HEK293 (cell line): ENCODE results near the gene RUFY2.
A peak's percentile ranks its signal among the peaks of the same experiment; 100 is the strongest.

Source experiments
- CTCF ChIA-PET: fragments of 350-600 bp; formaldehyde crosslinking; extraction: SDS; loops from one replicate; lab custom pipeline; 2021; ENCODE audit warnings: antibody characterized with exemption; lab: Yijun Ruan, JAX
- POLR2A ChIA-PET: fragments of 300-600 bp; formaldehyde crosslinking; extraction: SDS; loops from one replicate; lab custom pipeline; 2020; ENCODE audit warnings: antibody characterized with exemption, inconsistent platforms; lab: Yijun Ruan, JAX
- H3K27ac ChIP-seq: fragments of 200-500 bp; sonication (Bioruptor generic); 2 replicates; pipeline ENCODE4 v1.5.1; 2014; ENCODE audit warnings: low read depth, low read length, control low read depth, inconsistent platforms; ENCODE audit errors: extremely low read depth
- H3K36me3 ChIP-seq, 2 experiments: fragments of 200-500 bp in 1 of 2; sonication (Bioruptor generic) in 1 of 2; 1 replicate in 1 of 2; 2 replicates in 1 of 2; pipeline ENCODE4 v1.5.1; 2014 to 2017; ENCODE audit warnings: inconsistent platforms in 2 of 2, low read length in 2 of 2; ENCODE audit not compliant: control insufficient read depth in 2 of 2, insufficient read depth in 1 of 2
- H3K4me1 ChIP-seq: fragments of 200-500 bp; sonication (Bioruptor generic); 2 replicates; pipeline ENCODE4 v1.5.1; 2014; ENCODE audit warnings: mild to moderate bottlenecking, low read length, inconsistent platforms; ENCODE audit not compliant: control insufficient read depth, insufficient read depth
- H3K4me3 ChIP-seq: 2 replicates; pipeline ENCODE4 v1.5.1; 2011; ENCODE audit warnings: low read depth, mild to moderate bottlenecking, control low read depth, low read length, moderate library complexity
- H3K9me3 ChIP-seq: fragments of 200-500 bp; sonication (Bioruptor generic); 2 replicates; pipeline ENCODE4 v1.5.1; 2014; ENCODE audit warnings: low read depth, low read length, inconsistent platforms; ENCODE audit not compliant: control insufficient read depth, insufficient read depth
- OVOL3 ChIP-seq: fragments of 450-650 bp; formaldehyde crosslinking; IDR thresholded peaks from 2 replicates; pipeline ENCODE4 v1.5.1; 2016; ENCODE audit warnings: missing biosample characterization, missing genetic modification characterization
- REPIN1 ChIP-seq: fragments of 450-650 bp; formaldehyde crosslinking; IDR thresholded peaks from 2 replicates; pipeline ENCODE4 v1.5.1; 2017; ENCODE audit warnings: missing biosample characterization, missing genetic modification characterization, low read depth
- SETDB1 ChIP-seq: IDR thresholded peaks from one replicate; pipeline ENCODE4 v1.6.1; 2017; ENCODE audit warnings: mild to moderate bottlenecking, low read length, moderate library complexity, mixed read lengths; ENCODE audit not compliant: insufficient read length
- ZIC2 ChIP-seq: fragments of 450-650 bp; formaldehyde crosslinking; IDR thresholded peaks from 2 replicates; pipeline ENCODE4 v1.5.1; 2016; ENCODE audit warnings: missing biosample characterization, missing genetic modification characterization
- ZNF19 ChIP-seq: fragments of 450-650 bp; formaldehyde crosslinking; IDR thresholded peaks from 2 replicates; pipeline ENCODE4; 2016; ENCODE audit warnings: missing biosample characterization, missing genetic modification characterization, low read depth
- ZNF48 ChIP-seq: fragments of 450-650 bp; formaldehyde crosslinking; IDR thresholded peaks from 2 replicates; pipeline ENCODE4 v1.5.1; 2016; ENCODE audit warnings: missing biosample characterization, missing genetic modification characterization
- ZNF510 ChIP-seq: fragments of 450-650 bp; formaldehyde crosslinking; IDR thresholded peaks from 2 replicates; pipeline ENCODE4 v1.5.1; 2018; ENCODE audit warnings: mild to moderate bottlenecking, missing genetic modification characterization, missing biosample characterization; ENCODE audit not compliant: insufficient replicate concordance
- ZNF558 ChIP-seq: fragments of 450-650 bp; formaldehyde crosslinking; IDR thresholded peaks from 2 replicates; pipeline ENCODE4 v1.5.1; 2016; ENCODE audit warnings: missing biosample characterization, missing genetic modification characterization
- ZNF596 ChIP-seq: fragments of 450-650 bp; IDR thresholded peaks from 2 replicates; pipeline ENCODE4 v1.5.0; 2018; ENCODE audit warnings: missing biosample characterization, mild to moderate bottlenecking, missing genetic modification characterization, moderate library complexity
- ZNF658 ChIP-seq: fragments of 450-650 bp; formaldehyde crosslinking; IDR thresholded peaks from 2 replicates; pipeline ENCODE4; 2016; ENCODE audit warnings: missing biosample characterization, missing genetic modification characterization
- ZNF701 ChIP-seq: fragments of 450-650 bp; formaldehyde crosslinking; IDR thresholded peaks from 2 replicates; pipeline ENCODE4 v1.5.1; 2016; ENCODE audit warnings: missing biosample characterization, missing genetic modification characterization
- ZNF707 ChIP-seq: fragments of 450-650 bp; formaldehyde crosslinking; IDR thresholded peaks from 2 replicates; pipeline ENCODE4 v1.5.1; 2016; ENCODE audit warnings: missing biosample characterization, missing genetic modification characterization
- TF ChIP-seq, protein P1 (sequence below): fragments of 450-650 bp; formaldehyde crosslinking; IDR thresholded peaks from 2 replicates; pipeline ENCODE4 v1.5.1; 2016; ENCODE audit warnings: missing biosample characterization, missing genetic modification characterization
- TF ChIP-seq, protein P2 (sequence below): fragments of 450-650 bp; formaldehyde crosslinking; IDR thresholded peaks from 2 replicates; pipeline ENCODE4 v1.5.1; 2016; ENCODE audit warnings: missing biosample characterization, missing genetic modification characterization, borderline replicate concordance
- TF ChIP-seq, protein P3 (sequence below): fragments of 450-650 bp; formaldehyde crosslinking; IDR thresholded peaks from 2 replicates; pipeline ENCODE4 v1.5.1; 2016; ENCODE audit warnings: missing biosample characterization, missing genetic modification characterization, low read depth

RUFY2 gene

DNA sequence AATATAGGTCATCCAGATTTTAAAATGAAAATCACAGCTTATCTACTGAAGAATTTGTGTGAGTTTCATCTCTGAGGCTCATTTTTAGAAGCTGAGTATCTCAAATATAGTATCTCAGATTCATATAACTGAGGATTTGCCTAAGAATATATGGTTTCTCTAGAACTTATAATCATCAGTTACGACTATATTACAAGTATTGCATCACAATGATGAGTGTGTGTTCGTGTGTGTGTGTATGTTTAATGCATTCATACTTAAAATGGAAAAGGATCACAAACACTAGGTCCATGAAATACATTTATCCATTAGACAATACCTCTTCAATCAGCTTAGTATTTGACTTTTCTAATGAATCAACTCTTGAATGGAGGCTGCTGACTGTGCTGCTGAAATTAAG lies 21.3 kb downstream of the RUFY2 start:
- no peaks in the 10 kb centered on the region for H3K9me3 ChIP-seq
- no peak overlapping the region for H3K4me3 ChIP-seq
- POLR2A ChIA-PET = no interaction called here
- CTCF ChIA-PET = no interaction called here
- TF ChIP-seq REPIN1 (tag by site-specific recombination) (no peak), ZNF19 (tag by site-specific recombination) (no peak), ZNF701 (tag by site-specific recombination) (no peak), ZNF48 (tag by site-specific recombination) (no peak), ZNF596 (tag by site-specific recombination) (no peak), ZNF707 (no peak), ZIC2 (no peak)
- H3K27ac ChIP-seq = no peak overlapping the region
- peaks cover 75 to 83% of the 10 kb centered on the region in 2 experiments for H3K36me3 ChIP-seq
- no peaks in the 10 kb centered on the region for H3K4me1 ChIP-seq

DNA sequence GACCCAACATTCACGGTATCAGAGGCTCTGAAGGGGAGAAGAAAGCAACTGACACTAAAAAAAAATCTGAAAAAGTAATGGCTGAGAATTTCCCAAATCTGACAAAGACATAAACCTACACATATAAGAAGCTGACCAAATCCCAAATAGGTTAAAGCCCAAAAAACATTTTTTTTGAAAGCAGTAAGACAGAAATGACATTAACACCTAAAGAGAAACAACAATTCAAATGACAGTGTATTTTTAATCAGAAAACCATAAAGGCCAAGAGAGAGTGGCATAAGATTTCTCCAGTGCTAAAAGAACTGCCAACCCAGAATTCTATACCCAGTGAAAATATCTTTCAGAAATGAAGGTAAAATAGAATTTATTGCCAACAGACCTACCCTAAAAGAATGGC lies 35.5 kb downstream of the RUFY2 start:
- CTCF ChIA-PET = interaction anchor here (0.5 kb wide), 1 partner anchor 12 kb away, joined by 4 read pairs; no protein-coding TSS in a partner anchor
- H3K9me3 ChIP-seq = no peaks in the 10 kb centered on the region
- H3K4me3 ChIP-seq = no peak overlapping the region
- POLR2A ChIA-PET = interaction anchor here (0.7 kb wide), 1 partner anchor 454 kb away, joined by 4 read pairs; no protein-coding TSS in a partner anchor
- TF ChIP-seq ZNF510 (tag by site-specific recombination) = peak; percentile 11
- TF ChIP-seq, protein P1, sequence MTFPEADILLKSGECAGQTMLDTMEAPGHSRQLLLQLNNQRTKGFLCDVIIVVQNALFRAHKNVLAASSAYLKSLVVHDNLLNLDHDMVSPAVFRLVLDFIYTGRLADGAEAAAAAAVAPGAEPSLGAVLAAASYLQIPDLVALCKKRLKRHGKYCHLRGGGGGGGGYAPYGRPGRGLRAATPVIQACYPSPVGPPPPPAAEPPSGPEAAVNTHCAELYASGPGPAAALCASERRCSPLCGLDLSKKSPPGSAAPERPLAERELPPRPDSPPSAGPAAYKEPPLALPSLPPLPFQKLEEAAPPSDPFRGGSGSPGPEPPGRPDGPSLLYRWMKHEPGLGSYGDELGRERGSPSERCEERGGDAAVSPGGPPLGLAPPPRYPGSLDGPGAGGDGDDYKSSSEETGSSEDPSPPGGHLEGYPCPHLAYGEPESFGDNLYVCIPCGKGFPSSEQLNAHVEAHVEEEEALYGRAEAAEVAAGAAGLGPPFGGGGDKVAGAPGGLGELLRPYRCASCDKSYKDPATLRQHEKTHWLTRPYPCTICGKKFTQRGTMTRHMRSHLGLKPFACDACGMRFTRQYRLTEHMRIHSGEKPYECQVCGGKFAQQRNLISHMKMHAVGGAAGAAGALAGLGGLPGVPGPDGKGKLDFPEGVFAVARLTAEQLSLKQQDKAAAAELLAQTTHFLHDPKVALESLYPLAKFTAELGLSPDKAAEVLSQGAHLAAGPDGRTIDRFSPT = no peak
- peak; percentile 92 for TF ChIP-seq ZNF558 (tag by site-specific recombination)
- peak; percentile 64 for TF ChIP-seq SETDB1
- TF ChIP-seq ZNF658 = no peak
- no peaks in the 10 kb centered on the region for H3K4me1 ChIP-seq
- H3K36me3 ChIP-seq = peaks cover 53 to 54% of the 10 kb centered on the region in 2 experiments
- H3K27ac ChIP-seq = no peak overlapping the region

DNA sequence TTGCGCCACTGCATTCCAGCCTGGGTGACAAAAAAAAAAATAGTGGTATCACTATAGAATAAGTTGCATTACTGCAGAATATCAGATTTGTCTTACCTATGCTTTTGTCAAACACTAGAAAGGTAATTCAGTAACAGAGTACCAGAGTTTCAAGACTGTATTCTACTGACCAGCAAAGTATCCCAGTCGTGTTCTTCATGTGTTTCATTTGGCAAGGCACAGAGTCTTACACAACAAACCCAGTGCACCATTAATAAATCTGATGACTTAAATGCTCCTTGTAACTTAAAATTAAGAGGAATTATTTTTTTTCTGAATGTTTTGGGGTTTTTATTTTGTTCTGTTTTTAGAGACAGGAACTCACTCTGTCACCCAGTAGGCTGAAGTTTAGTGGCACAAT lies 40.0 kb downstream of the RUFY2 start:
- no peak overlapping the region for H3K27ac ChIP-seq
- peaks cover 27 to 50% of the 10 kb centered on the region in 2 experiments for H3K36me3 ChIP-seq
- no peaks in the 10 kb centered on the region for H3K9me3 ChIP-seq
- ChIA-PET CTCF (interaction anchor here (0.9 kb wide), 1 partner anchor 18 kb away, joined by 3 read pairs; no protein-coding TSS in a partner anchor), POLR2A (no interaction called here)
- H3K4me1 ChIP-seq = no peaks in the 10 kb centered on the region
- H3K4me3 ChIP-seq = no peak overlapping the region
- TF ChIP-seq, protein P2, sequence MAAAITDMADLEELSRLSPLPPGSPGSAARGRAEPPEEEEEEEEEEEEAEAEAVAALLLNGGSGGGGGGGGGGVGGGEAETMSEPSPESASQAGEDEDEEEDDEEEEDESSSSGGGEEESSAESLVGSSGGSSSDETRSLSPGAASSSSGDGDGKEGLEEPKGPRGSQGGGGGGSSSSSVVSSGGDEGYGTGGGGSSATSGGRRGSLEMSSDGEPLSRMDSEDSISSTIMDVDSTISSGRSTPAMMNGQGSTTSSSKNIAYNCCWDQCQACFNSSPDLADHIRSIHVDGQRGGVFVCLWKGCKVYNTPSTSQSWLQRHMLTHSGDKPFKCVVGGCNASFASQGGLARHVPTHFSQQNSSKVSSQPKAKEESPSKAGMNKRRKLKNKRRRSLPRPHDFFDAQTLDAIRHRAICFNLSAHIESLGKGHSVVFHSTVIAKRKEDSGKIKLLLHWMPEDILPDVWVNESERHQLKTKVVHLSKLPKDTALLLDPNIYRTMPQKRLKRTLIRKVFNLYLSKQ (tag by site-specific recombination) = no peak
- no peak for TF ChIP-seq OVOL3
- TF ChIP-seq, protein P3, sequence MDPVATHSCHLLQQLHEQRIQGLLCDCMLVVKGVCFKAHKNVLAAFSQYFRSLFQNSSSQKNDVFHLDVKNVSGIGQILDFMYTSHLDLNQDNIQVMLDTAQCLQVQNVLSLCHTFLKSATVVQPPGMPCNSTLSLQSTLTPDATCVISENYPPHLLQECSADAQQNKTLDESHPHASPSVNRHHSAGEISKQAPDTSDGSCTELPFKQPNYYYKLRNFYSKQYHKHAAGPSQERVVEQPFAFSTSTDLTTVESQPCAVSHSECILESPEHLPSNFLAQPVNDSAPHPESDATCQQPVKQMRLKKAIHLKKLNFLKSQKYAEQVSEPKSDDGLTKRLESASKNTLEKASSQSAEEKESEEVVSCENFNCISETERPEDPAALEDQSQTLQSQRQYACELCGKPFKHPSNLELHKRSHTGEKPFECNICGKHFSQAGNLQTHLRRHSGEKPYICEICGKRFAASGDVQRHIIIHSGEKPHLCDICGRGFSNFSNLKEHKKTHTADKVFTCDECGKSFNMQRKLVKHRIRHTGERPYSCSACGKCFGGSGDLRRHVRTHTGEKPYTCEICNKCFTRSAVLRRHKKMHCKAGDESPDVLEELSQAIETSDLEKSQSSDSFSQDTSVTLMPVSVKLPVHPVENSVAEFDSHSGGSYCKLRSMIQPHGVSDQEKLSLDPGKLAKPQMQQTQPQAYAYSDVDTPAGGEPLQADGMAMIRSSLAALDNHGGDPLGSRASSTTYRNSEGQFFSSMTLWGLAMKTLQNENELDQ (tag by site-specific recombination) = no peak
